Mesothelial cell of epicardium (in vitro differentiated cells): Measurements from ENCODE around the gene RAI14. TPM values are rescaled to one million over a fixed set of nuclear protein-coding genes. Genes with fewer than 3 reads are reported as not detected.
"Not testable (repeated sequence)": the region's sequence is repeated elsewhere in the genome, so short reads cannot be mapped to it uniquely, and the experiment has no call there.

Experiments used
- DNase-seq, 2 experiments: peaks; one replicate each; pipeline ENCODE4 v3.0.0; 2021; ENCODE audit warnings: low spot score in 2 of 2; ENCODE audit not compliant: unreplicated experiment in 2 of 2
- H3K27ac Mint-ChIP-seq: 2 replicates; pipeline ENCODE4 v1.8.0; 2021; ENCODE audit warnings: mixed read lengths
- H3K27me3 Mint-ChIP-seq: 2 replicates; pipeline ENCODE4 v1.8.0; 2021; ENCODE audit warnings: low read depth, mixed read lengths
- H3K36me3 Mint-ChIP-seq: 2 replicates; pipeline ENCODE4 v1.8.0; 2021; ENCODE audit warnings: mixed read lengths
- H3K4me1 Mint-ChIP-seq: 2 replicates; pipeline ENCODE4 v1.8.0; 2021; ENCODE audit warnings: mixed read lengths
- H3K4me3 Mint-ChIP-seq: 2 replicates; pipeline ENCODE4 v1.8.0; 2021; ENCODE audit warnings: mild to moderate bottlenecking, moderate library complexity, mixed read lengths
- H3K9me3 Mint-ChIP-seq: 2 replicates; pipeline ENCODE4 v1.8.0; 2021; ENCODE audit warnings: mixed read lengths
- CTCF ChIP-seq: fragments of 200-600 bp; sonication (generic); IDR thresholded peaks from one replicate; pipeline ENCODE4 v1.5.0; 2021; ENCODE audit warnings: antibody characterized with exemption; ENCODE audit not compliant: unreplicated experiment
- total RNA-seq: library from RNA; stranded (reverse); gene quantifications from 3 replicates; pipeline ENCODE4 v1.2.1, GENCODE V29; 2021

RAI14 gene
- total RNA-seq, 1 donor from 2014 or later = 134 TPM

- Mint-ChIP-seq H3K9me3 (no peaks in the 10 kb centered on the region), H3K36me3 (peaks cover 1% of the 10 kb centered on the region), H3K4me1 (peaks cover 48% of the 10 kb centered on the region), H3K4me3 (no peak overlapping the region), H3K27me3 (no peaks in the 10 kb centered on the region), H3K27ac (peak overlapping the region; percentile 28)
- no peak for TF ChIP-seq CTCF
- no peak for DNase-seq
Measured at GRCh38 chr5:34697308-34698108, 41.4 kb downstream of the RAI14 start.

- H3K4me1 Mint-ChIP-seq = peaks cover 48% of the 10 kb centered on the region
- peaks cover 1% of the 10 kb centered on the region for H3K36me3 Mint-ChIP-seq
- no peak overlapping the region for H3K4me3 Mint-ChIP-seq
- no peaks in the 10 kb centered on the region for H3K9me3 Mint-ChIP-seq
- TF ChIP-seq CTCF = no peak
- H3K27ac Mint-ChIP-seq = peak overlapping the region; percentile 44
- no peaks in the 10 kb centered on the region for H3K27me3 Mint-ChIP-seq
- DNase-seq = no peak
Measured at GRCh38 chr5:34698109-34698419, 41.9 kb downstream of the RAI14 start.

DNA sequence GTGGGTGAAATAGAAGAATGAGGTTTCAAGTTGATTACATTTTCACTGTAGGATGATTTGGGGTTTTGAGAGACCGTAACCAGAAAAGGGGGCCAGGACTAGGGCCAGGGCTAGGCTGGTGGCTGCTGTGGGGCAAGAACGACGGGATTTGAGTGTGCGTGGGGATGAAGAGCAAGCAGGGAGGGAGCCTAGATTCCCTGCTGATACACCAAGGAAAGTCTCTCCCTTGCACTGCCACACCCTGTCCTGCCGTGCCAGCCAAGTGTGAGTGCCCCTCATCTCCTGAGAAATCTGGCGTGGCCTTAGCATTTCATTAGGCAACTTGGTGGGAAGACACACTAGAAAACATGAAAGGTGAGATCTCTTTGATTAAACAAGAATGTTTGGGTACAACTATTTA, 42.6 kb downstream of the RAI14 start:
- TF ChIP-seq CTCF = no peak
- Mint-ChIP-seq H3K4me1 (peaks cover 51% of the 10 kb centered on the region), H3K27me3 (no peaks in the 10 kb centered on the region), H3K4me3 (no peak overlapping the region), H3K27ac (peak overlapping the region; percentile 44), H3K36me3 (peaks cover 1% of the 10 kb centered on the region), H3K9me3 (no peaks in the 10 kb centered on the region)
- DNase-seq = no peak

GRCh38 chr5:34699155-34700077, 43.3 kb downstream of the RAI14 start:
- H3K27me3 Mint-ChIP-seq = no peaks in the 10 kb centered on the region
- no peak for TF ChIP-seq CTCF
- H3K27ac Mint-ChIP-seq = peak overlapping the region; percentile 87
- H3K36me3 Mint-ChIP-seq = peaks cover 1% of the 10 kb centered on the region
- no peak for DNase-seq
- peaks cover 53% of the 10 kb centered on the region for H3K4me1 Mint-ChIP-seq
- no peak overlapping the region for H3K4me3 Mint-ChIP-seq
- no peaks in the 10 kb centered on the region for H3K9me3 Mint-ChIP-seq

- Mint-ChIP-seq H3K9me3 (no peaks in the 10 kb centered on the region), H3K27ac (peak overlapping the region; percentile 87), H3K36me3 (peaks cover 1% of the 10 kb centered on the region), H3K4me1 (peaks cover 50% of the 10 kb centered on the region), H3K27me3 (no peaks in the 10 kb centered on the region), H3K4me3 (no peak overlapping the region)
- no peak for TF ChIP-seq CTCF
- DNase-seq = no peak
Measured at GRCh38 chr5:34700078-34700452, 43.9 kb downstream of the RAI14 start.

- peaks cover 52% of the 10 kb centered on the region for H3K4me1 Mint-ChIP-seq
Measured at GRCh38 chr5:34701442-34701841, 45.3 kb downstream of the RAI14 start.

More at GRCh38 chr5:34701442-34701841, 45.3 kb downstream of the RAI14 start:
- H3K9me3 Mint-ChIP-seq, DNase-seq, H3K27me3 Mint-ChIP-seq, H3K36me3 Mint-ChIP-seq, H3K4me3 Mint-ChIP-seq: not testable (repeated sequence)
- H3K27ac Mint-ChIP-seq = peak overlapping the region; percentile 41
